Natural killer cell (primary cell): ENCODE data around the gene RSBN1. TPM values are rescaled to one million over a fixed set of nuclear protein-coding genes. Genes with fewer than 3 reads are reported as not detected.
A peak's percentile ranks its signal among the peaks of the same experiment; 100 is the strongest.

Source experiments
- ATAC-seq, 3 donors: fragments of 150-1000 bp in 2 of 3; fragments of 200-7000 bp in 1 of 3; cut with Tn5 transposase; 1 replicate in 1 of 3; 2 replicates in 2 of 3; pipeline ENCODE4 v1.10.0; 2021; ENCODE audit warnings: mild to moderate bottlenecking in 2 of 3, moderate library complexity in 2 of 3
- DNase-seq, 2 donors: peaks; one replicate each; pipeline versions ENCODE4 v3.0.0 to v3.0.0-alpha.2; 2013 to 2021; ENCODE audit warnings: mixed read lengths in 1 of 2
- H3K27ac ChIP-seq: one replicate; pipeline ENCODE4 v1.5.1; 2013; ENCODE audit warnings: mild to moderate bottlenecking, low read length
- H3K27me3 ChIP-seq: one replicate; pipeline ENCODE4 v1.6.1; 2013; ENCODE audit warnings: low read length; ENCODE audit not compliant: control insufficient read depth, insufficient read depth
- H3K36me3 ChIP-seq: one replicate; pipeline ENCODE4 v1.6.1; 2013; ENCODE audit warnings: low read length; ENCODE audit not compliant: control insufficient read depth, insufficient read depth
- H3K4me1 ChIP-seq: one replicate; pipeline ENCODE4 v1.6.1; 2013; ENCODE audit warnings: low read length; ENCODE audit not compliant: control insufficient read depth, insufficient read depth
- H3K4me3 ChIP-seq: one replicate; pipeline ENCODE4 v1.5.1; 2013; ENCODE audit warnings: low read length
- H3K9me3 ChIP-seq: one replicate; pipeline ENCODE4 v1.6.1; 2013; ENCODE audit warnings: low read length; ENCODE audit not compliant: control insufficient read depth, insufficient read depth
- H3K27ac Mint-ChIP-seq, 2 donors: one replicate each; pipeline ENCODE4 v1.8.0; 2022; ENCODE audit warnings: mild to moderate bottlenecking in 2 of 2, mixed read lengths in 2 of 2, moderate library complexity in 1 of 2
- H3K27me3 Mint-ChIP-seq, 2 donors: one replicate each; pipeline ENCODE4 v1.8.0; 2022; ENCODE audit warnings: low read depth in 2 of 2, mixed read lengths in 2 of 2
- H3K36me3 Mint-ChIP-seq: one replicate; pipeline ENCODE4 v1.8.0; 2022; ENCODE audit warnings: mixed read lengths
- H3K4me1 Mint-ChIP-seq, 2 donors: one replicate each; pipeline ENCODE4 v1.8.0; 2022; ENCODE audit warnings: mixed read lengths in 2 of 2
- H3K4me3 Mint-ChIP-seq: one replicate; pipeline ENCODE4 v1.8.0; 2022; ENCODE audit warnings: mild to moderate bottlenecking, moderate library complexity, mixed read lengths
- H3K9me3 Mint-ChIP-seq, 2 donors: one replicate each; pipeline ENCODE4 v1.8.0; 2022; ENCODE audit warnings: mixed read lengths in 2 of 2
- CTCF ChIP-seq: fragments of 200-600 bp; IDR thresholded peaks from one replicate; pipeline ENCODE4 v1.8.0; 2022; ENCODE audit warnings: antibody characterized with exemption
- WGBS: methylation state at CpG from one replicate; pipeline ENCODE4 v1.1.7; 2013; ENCODE audit warnings: missing lambda C conversion rate; ENCODE audit not compliant: insufficient coverage; 5-methylcytosine and 5-hydroxymethylcytosine counted together
- intact Hi-C: fragments of 100-400 bp; cut with micrococcal nuclease; formaldehyde crosslinking; loops from one replicate; pipeline ENCODE4 v1.14.2; 2022
- total RNA-seq, 4 donors: library from RNA; stranded (reverse); fragments of 120-200 nt in 1 of 4; gene quantifications; one replicate each; pipeline versions ENCODE4 v1.2.3 to v1.2.4, GENCODE V29; 2013 to 2022

The RSBN1 gene
- total RNA-seq, 3 donors from 2014 or later (not counting 1 experiment from before 2014, with no cell fraction given), result 30.1 to 37.9 (median 36.5) TPM

GRCh38 chr1:113792986-113793385, 19.3 kb downstream of the RSBN1 start:
- peaks cover 37% of the 10 kb centered on the region for H3K36me3 ChIP-seq
- no peaks in the 10 kb centered on the region for H3K9me3 ChIP-seq
- H3K27ac Mint-ChIP-seq, result peak overlapping the region; percentile 87 to 93
- no peak overlapping the region for H3K4me3 ChIP-seq
- peaks cover 6% of the 10 kb centered on the region for H3K36me3 Mint-ChIP-seq
- H3K4me1 Mint-ChIP-seq, result peaks cover 36 to 52% of the 10 kb centered on the region in 2 donors
- ATAC-seq, result no peak
- H3K27ac ChIP-seq, result peak overlapping the region; percentile 75
- H3K4me3 Mint-ChIP-seq, result no peak overlapping the region
- H3K27me3 Mint-ChIP-seq, result no peaks in the 10 kb centered on the region
- DNase-seq, result no peak
- intact Hi-C loops, result no loop called here
- no peaks in the 10 kb centered on the region for H3K9me3 Mint-ChIP-seq
- 100% methylated on average over 1 of the region's 1 CpG for WGBS
- no peaks in the 10 kb centered on the region for H3K27me3 ChIP-seq
- peaks cover 13% of the 10 kb centered on the region for H3K4me1 ChIP-seq
- TF ChIP-seq CTCF, result no peak

DNA sequence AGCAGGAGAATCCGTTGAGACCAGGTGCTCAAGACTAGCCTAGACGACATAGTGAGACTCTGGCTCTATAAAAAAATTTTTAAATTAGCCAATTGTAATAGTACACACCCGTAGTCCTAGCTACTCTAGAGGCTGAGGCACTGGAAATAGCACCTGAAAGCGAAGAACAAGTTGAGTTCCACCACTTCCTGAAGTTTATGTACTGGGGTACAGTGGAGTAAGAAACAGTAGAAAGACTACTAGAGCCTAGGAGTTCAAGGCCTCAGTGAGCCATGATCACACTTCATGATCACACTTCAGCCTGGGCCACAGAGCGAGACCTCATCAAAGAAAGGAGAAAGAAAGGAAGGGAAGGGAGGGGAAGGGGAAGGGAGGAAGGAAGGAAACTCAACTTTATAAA, 19.8 kb downstream of the RSBN1 start:
- peak overlapping the region; percentile 87 to 93 for H3K27ac Mint-ChIP-seq
- peaks cover 13% of the 10 kb centered on the region for H3K4me1 ChIP-seq
- peaks cover 6% of the 10 kb centered on the region for H3K36me3 Mint-ChIP-seq
- peaks cover 34% of the 10 kb centered on the region for H3K36me3 ChIP-seq
- ATAC-seq (peak; percentile 83 to 89 (median 87)), DNase-seq (peak in 1 of 2 donors; percentile 43)
- H3K27ac ChIP-seq, result peak overlapping the region; percentile 75
- 36% methylated on average over 4 of the region's 5 CpGs for WGBS
- H3K4me3 ChIP-seq, result no peak overlapping the region
- H3K27me3 ChIP-seq, result no peaks in the 10 kb centered on the region
- TF ChIP-seq CTCF, result no peak
- intact Hi-C loops, result no loop called here
- H3K4me3 Mint-ChIP-seq, result peak overlapping the region; percentile 75
- H3K27me3 Mint-ChIP-seq, result no peaks in the 10 kb centered on the region
- H3K4me1 Mint-ChIP-seq, result peaks cover 36 to 57% of the 10 kb centered on the region in 2 donors
- no peaks in the 10 kb centered on the region for H3K9me3 Mint-ChIP-seq
- H3K9me3 ChIP-seq, result no peaks in the 10 kb centered on the region

DNA sequence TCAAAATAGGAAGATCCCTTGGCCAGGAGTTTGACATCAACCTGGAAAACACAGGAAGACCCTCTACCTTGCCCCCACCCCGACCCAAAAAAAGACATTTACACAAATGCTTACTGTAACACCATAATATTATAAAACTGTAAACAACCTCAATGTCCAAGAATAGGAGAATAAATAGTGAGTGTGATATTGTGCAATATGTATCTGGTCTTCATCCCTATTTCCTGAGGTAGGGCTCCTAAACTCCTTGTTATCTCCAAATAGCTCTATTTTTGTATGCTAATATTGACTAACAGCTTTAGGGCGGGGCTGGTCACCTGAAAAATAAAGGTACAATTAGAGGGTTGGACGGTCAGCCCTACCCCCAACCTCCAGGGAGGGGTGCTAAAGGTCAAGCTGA, 23.5 kb downstream of the RSBN1 start:
- intact Hi-C loops, result no loop called here

More for the DNA sequence above, 23.5 kb downstream of the RSBN1 start:
- no peak overlapping the region for H3K4me3 ChIP-seq
- Mint-ChIP-seq H3K27me3 (no peaks in the 10 kb centered on the region), H3K36me3 (no peaks in the 10 kb centered on the region), H3K9me3 (no peaks in the 10 kb centered on the region), H3K4me1 (peaks cover 43 to 64% of the 10 kb centered on the region in 2 donors), H3K4me3 (no peak overlapping the region), H3K27ac (peak overlapping the region; percentile 20 to 68)
- peaks cover 7% of the 10 kb centered on the region for H3K36me3 ChIP-seq
- no peaks in the 10 kb centered on the region for H3K27me3 ChIP-seq
- ATAC-seq, result no peak
- 97% methylated on average over 3 of the region's 3 CpGs for WGBS
- DNase-seq, result no peak
- no peak overlapping the region for H3K27ac ChIP-seq
- TF ChIP-seq CTCF, result no peak
- H3K4me1 ChIP-seq, result peaks cover 17% of the 10 kb centered on the region
- H3K9me3 ChIP-seq, result no peaks in the 10 kb centered on the region
